DMS79 (cell line): ENCODE results near the gene CDK5RAP1.

Experiments used
- DNase-seq: peaks from one replicate; lab custom pipeline; 2025; lab: John Stamatoyannopoulos, UW

Gene CDK5RAP1

GRCh38 chr20:33333616-33334015 lies 67.7 kb downstream of the CDK5RAP1 start:
- no peak for DNase-seq

GRCh38 chr20:33332905-33333456 lies 68.3 kb downstream of the CDK5RAP1 start:
- DNase-seq, result no peak

GRCh38 chr20:33328157-33329137 lies 72.9 kb downstream of the CDK5RAP1 start:
- DNase-seq, result no peak

GRCh38 chr20:33325350-33325749 lies 76.0 kb downstream of the CDK5RAP1 start:
- no peak for DNase-seq

GRCh38 chr20:33323236-33323635 lies 78.1 kb downstream of the CDK5RAP1 start:
- no peak for DNase-seq

GRCh38 chr20:33322456-33322855 lies 78.9 kb downstream of the CDK5RAP1 start:
- DNase-seq, result no peak

- no peak for DNase-seq
Observed at GRCh38 chr20:33320006-33320405, 81.3 kb downstream of the CDK5RAP1 start.

- DNase-seq, result no peak
Observed at GRCh38 chr20:33318096-33318429, 83.3 kb downstream of the CDK5RAP1 start.

- no peak for DNase-seq
Observed at GRCh38 chr20:33317424-33318095, 83.8 kb downstream of the CDK5RAP1 start.

- no peak for DNase-seq
Observed at GRCh38 chr20:33316958-33317357, 84.4 kb downstream of the CDK5RAP1 start.

- no peak for DNase-seq
Observed at GRCh38 chr20:33316343-33316742, 85.0 kb downstream of the CDK5RAP1 start.

- DNase-seq, result no peak
Observed at GRCh38 chr20:33313686-33314314, 87.5 kb downstream of the CDK5RAP1 start.

GRCh38 chr20:33312583-33312982 lies 88.7 kb downstream of the CDK5RAP1 start:
- no peak for DNase-seq

GRCh38 chr20:33311996-33312395 lies 89.3 kb downstream of the CDK5RAP1 start:
- DNase-seq, result no peak

GRCh38 chr20:33311011-33311410 lies 90.3 kb downstream of the CDK5RAP1 start:
- DNase-seq, result no peak

GRCh38 chr20:33310327-33310899 lies 90.9 kb downstream of the CDK5RAP1 start:
- DNase-seq, result no peak

- no peak for DNase-seq
Observed at GRCh38 chr20:33309631-33310030, 91.7 kb downstream of the CDK5RAP1 start.
